ENCODE measurements around the gene KCNQ1.
A peak's percentile ranks its signal among the peaks of the same experiment; 100 is the strongest.

The KCNQ1 gene

DNA sequence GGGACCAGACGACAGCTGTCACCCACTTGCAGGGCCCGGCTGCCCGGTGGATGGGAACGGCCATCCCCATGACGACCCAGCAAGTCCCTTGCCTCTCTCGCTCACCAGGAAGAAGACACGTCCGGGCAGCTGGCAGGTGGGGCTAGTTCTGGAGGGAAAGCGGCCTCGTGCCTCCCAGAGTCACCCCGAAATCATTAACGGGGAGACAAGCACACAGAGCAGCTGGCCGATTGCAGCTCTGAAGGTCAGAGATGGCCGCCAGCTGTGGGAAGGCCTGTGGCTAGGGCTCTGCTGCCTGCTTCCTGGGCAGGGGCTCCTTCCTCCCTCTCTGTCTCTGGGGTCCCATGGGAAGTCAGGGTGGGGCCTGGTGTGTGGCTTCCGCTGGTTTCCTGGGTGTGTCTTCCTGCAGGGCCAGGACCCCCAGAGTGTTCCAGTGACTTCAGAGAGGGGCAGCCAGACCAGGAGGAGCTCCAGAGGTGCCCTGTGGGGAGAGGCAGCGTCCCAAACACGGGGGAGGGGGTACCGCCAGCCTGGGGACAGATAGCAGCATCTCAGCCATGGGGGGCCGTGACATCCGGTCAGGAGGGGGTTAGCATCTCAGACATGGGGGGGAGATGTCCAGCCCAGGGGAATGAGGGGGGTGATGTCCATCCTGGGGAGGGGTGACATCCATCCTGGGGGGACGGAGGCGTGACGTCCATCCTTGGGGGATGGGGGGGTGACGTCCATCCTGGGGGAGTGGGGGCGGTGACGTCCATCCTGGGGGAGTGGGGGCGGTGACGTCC, 114.9 kb downstream of the KCNQ1 start:
- TF ChIP-seq POLR2A (IDR thresholded peaks at IDR 0.05; ENCODE audit: low read length): no peak
- TF ChIP-seq GATA1 (IDR thresholded peaks at IDR 0.05; ENCODE audit: low read depth, low read length): no peak
- DNase-seq: no peak

DNA sequence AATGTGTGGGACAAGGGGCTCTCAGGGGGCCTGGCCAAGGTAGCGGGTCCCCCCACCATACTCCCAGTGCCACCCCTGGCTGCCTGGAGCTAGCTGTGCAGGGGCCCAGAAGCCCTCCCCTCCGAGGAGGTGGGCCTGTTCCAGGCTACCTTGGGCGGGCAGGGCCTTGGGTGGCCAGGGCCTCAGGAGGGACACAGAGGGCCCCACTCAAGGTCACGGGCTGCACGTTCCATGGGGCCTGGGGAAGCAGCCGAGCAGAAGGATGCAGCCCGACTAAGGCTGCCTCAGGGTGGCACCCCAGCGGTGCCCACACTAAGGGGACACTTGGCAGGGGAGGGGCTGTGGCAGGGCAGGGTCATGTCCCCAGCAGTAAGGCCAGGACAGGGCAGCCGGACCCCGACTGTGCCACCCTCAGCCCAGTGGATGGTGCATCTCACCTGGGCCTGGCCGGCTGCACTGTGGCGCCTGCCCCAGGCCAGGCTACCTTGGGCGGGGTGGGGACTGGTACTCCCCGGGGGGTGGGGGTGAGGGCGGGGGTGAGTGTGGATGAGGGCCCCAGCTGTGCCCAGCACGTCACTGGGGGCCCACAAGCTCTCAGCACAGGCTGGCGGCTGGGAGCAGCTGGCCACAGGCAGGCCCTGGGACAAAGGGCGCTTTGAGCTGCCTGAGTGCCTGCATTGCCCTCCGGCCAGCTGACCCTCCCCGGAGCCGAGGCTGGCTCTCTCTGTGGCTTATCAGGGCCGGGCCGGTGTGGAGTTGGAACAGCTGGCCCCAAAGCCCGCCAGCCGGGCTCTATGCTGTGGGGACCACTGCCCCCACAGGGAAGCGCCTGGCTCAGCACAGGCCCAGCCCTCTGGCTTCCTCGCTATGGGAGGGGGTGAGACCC, 117.1 kb downstream of the KCNQ1 start:
- DNase-seq: no peak
- no peak for TF ChIP-seq GATA1 (IDR thresholded peaks at IDR 0.05; ENCODE audit: low read depth, low read length)
- no peak for TF ChIP-seq POLR2A (IDR thresholded peaks at IDR 0.05; ENCODE audit: low read length)

DNA sequence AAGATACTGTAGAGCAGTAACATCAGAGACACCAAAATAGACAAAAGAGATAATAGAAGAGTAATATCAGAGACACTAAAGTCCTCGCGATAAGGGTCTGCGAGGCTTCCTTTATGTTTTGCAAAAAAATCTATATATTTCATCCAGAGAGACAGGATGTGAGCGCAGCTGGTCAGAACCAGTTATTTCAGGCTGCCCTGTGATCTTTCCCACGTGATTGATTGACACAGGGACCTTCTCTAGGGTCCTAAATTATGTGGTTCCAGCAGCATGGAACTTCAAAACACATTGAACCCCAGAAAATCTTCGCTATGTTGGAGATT, 118.0 kb downstream of the KCNQ1 start:
- DNase-seq: no peak
- no peak for TF ChIP-seq POLR2A (IDR thresholded peaks at IDR 0.05; ENCODE audit: low read length)

DNA sequence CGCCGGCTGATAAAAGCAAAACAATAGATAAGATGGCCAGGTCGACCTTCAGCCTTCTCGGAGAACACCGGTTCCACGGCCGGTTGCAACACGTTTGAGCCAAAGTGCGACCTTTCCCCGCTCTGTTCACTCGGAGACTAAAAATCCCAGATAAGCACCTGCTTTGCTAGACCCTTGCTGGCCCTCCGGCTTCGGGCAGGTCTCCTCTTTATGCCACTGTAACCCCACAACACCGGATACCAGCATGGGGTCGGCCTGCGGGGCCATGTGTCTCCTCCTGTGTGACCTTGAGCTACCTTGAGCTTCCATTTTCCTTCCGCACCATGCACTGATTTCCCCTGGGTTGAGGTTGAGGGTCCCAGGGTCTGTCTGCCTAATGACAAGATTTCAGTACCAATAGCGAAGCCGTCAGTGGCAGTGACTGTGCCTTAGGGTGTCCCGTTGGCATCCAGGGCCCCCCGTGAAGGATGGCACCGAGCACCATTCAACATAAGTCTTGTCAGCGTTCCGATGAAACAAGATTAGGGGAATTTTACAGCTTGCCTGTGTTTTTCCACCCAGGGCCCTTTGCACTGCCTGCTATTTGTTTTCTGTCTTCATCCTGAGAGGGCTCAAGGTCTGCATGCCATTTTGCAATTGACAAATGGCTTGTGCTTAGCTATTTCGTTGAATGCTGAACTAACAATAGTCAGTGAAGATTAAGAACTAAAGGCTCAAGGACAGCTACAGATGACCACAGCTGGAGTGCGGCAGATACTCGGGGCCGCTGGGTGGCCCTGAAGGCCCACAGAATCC, 118.6 kb downstream of the KCNQ1 start:
- no peak for DNase-seq
- no peak for TF ChIP-seq POLR2A (IDR thresholded peaks at IDR 0.05; ENCODE audit: low read length)
- TF ChIP-seq GATA1 (IDR thresholded peaks at IDR 0.05; ENCODE audit: low read depth, low read length): no peak

DNA sequence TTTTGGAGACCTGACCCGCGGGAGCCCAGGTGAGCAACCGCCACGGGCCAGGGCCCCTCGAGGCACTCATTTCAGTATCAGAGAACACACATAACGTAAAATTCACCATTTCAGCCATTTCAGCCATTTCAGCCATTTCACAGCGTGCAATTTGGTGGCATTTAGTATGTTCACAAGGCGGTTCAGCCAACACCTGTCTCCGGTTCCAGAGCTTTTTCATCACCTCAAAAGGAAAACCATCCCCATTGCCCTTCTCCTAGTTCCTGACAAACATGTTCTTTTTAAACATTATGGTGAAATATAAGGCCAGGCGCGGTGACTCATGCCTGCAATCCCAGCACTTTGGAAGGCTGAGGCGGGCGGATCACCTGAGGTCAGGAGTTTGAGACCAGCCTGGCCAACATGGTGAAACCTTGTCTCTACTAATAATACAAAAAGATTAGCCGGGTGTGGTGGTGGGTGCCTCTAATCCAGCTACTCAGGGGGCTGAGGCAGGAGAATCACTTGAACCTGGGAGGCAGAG, 119.3 kb downstream of the KCNQ1 start:
- no peak for DNase-seq

DNA sequence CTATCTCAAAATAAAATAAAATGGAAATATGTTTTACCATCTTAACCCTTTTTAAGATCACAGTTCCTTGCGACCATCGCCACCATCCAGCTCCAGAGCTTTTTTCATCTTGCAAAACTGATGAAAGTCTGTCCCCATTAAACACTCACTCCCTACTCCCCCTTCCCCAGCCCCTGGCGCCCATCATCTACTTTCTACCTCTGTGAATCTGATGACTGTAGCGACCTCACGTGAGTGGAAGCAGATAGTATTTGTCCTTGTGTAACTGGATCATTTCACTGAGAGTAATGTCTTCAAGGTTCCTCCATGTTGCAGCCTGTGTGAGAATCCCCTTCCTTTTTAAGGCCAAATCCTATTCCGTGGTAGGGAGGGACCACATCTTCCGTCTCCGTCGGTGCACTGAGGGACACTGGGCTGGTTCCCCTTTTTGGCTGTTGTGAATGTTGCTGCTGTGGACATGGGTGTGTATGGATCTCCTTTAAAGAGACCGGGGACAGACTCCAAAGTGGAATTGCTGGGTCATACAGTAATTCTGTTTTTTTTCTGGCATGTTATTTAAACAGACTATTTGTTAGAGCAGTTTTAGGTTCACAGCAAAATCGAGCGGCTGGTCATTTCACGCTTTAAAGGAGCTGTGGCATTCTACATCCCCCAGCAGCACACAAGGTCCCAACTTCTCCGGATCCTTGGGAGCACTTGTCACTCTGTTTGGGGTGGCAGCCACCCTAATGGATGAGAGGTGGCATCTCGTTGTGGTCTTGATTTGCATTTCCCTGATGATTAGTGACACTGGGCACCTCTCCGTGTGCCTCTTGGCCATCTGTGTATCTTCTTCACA, 120.0 kb downstream of the KCNQ1 start:
- TF ChIP-seq GATA1 (IDR thresholded peaks at IDR 0.05; ENCODE audit: low read depth, low read length) (no peak), POLR2A (IDR thresholded peaks at IDR 0.05; ENCODE audit: low read length) (no peak)
- DNase-seq: no peak

More for the DNA sequence above, 119.3 kb downstream of the KCNQ1 start:
- no peak for TF ChIP-seq GATA1 (IDR thresholded peaks at IDR 0.05; ENCODE audit: low read depth, low read length)
- TF ChIP-seq POLR2A (IDR thresholded peaks at IDR 0.05; ENCODE audit: low read length): no peak

DNA sequence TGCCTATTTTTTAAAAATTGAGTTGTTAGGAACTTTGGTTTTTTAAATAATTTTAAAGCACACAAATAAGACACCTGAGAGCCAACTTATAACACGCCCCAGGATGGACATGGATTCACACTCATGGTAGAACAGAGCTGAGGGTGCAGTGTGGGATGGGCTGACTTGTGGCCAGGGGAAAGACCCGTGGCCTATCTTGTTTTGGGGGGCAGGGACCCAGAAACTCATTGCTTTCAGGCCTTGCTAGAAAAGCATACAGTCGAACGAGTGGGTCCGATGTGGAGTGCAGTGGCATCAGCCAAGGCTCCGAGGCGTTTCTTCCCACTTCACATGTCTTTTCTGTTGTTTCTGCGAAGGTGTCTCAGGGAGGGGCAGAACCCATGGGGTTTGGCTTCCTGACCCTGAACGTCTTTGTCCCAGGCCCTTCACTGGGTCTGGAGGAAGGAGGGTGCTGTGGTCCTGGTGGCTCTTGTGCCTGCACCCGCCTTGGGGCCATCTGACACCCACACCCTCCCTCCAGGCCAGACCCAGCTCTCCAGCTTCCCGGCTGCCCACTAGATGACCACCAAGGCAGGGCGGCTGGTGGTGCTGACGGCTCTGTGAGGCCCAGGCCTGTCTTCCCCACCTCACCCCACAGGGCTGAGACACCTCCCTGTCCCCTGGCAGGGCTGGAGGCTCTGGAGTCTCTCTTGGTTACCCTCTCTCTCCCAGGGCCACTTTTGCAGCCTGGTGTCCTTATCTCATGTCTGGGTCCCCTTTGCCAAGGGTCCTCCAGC, 120.8 kb downstream of the KCNQ1 start:
- DNase-seq: no peak

DNA sequence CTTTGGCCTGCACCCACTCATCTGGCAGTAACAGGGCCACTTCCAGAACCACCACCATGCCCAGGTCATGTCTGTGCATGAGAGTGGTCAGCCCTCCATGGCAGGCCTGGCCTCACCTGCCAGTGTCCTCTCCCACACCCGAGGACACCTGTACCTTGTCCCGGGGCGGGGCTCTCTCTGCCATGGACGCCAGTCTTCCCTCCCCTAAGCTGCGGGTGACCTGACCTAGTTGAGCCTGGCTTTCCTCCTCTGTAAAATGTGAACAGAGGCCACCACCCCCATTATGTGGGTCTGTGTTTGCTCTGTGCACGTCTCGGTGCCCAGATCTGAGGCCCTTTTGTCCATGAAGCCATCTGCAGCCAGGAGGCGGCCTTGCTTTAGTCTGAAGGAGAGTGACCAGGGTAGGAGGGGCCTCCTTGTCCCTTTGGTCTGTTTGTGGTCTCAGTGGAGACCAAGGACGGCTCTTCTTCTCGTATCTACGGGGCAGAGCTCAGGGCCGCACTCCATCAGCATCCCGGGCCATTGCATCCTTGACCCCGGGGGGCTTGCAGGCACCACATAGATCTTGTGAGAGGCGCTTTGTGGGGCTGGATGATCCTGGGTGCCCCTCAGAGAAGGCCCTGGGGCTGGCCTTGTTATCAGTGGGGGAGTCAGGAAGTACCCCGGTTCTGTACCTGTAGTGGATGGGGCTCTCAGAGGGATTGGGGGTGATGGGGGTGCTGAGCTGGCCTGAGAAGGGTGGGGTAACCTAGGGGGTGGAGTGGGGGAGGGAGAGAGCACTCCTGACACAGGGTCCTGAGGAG, 121.6 kb downstream of the KCNQ1 start:
- peak in 1 of 2 experiments; percentile 9 for DNase-seq
- TF ChIP-seq GATA1 (IDR thresholded peaks at IDR 0.05; ENCODE audit: low read depth, low read length) (no peak), POLR2A (IDR thresholded peaks at IDR 0.05; ENCODE audit: low read length) (no peak)

More for the DNA sequence above, 120.8 kb downstream of the KCNQ1 start:
- TF ChIP-seq POLR2A (IDR thresholded peaks at IDR 0.05; ENCODE audit: low read length) (no peak), GATA1 (IDR thresholded peaks at IDR 0.05; ENCODE audit: low read depth, low read length) (no peak)

DNA sequence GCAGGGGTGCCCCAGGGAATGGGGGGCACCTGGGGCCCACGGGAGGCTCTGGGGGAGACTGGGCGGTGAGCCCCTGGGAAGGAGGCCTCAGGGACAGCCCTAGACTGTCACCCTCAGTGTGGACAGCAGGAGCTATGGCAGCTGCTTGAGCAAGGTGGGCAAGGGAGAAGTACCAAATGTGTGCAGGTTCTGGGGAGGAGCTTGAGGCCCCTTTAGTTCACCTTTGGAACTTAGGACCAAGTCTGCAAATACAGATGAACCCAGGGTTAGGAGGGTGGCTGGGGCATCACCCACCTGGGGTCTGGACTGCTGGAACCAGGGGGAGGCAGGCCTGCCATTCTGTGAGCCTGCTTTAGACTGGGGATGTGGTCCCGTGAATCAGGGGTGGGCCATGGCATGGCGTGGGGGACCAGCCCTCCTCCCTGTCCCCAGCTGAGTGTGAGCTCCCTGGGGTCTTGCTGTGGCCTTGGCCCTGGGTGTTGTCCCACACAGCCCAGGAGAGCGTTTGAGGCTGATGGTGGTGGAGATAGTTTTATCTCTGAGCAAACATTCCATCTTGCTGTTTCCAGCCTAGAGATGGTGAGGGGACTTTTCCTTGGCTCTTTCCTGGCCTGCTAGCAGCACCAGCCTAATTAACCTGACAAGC, 122.3 kb downstream of the KCNQ1 start:
- no peak for TF ChIP-seq POLR2A (IDR thresholded peaks at IDR 0.05; ENCODE audit: low read length)
- no peak for TF ChIP-seq GATA1 (IDR thresholded peaks at IDR 0.05; ENCODE audit: low read depth, low read length)
- DNase-seq: no peak

DNA sequence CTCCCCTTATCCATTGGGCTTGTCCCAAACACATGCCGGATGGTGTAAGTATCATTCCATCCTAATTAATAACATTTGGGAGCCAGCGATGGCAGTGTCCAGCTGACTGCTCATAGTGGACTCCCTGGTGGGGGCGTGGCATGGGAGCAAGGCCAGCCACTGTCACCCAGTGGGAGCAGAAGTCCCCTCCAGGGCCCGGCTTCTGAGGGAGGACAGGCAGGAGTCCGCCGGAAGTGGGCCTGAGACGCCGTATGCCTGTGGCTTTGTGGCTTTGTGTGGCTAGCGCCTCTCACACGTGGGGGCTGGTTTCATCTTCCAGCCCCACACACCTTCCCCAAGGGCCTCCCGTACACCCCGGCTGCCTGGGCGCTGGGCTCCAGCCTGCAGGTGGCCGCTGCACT, 124.5 kb downstream of the KCNQ1 start:
- no peak for TF ChIP-seq POLR2A (IDR thresholded peaks at IDR 0.05; ENCODE audit: low read length)
- no peak for TF ChIP-seq GATA1 (IDR thresholded peaks at IDR 0.05; ENCODE audit: low read depth, low read length)
- no peak for DNase-seq

DNA sequence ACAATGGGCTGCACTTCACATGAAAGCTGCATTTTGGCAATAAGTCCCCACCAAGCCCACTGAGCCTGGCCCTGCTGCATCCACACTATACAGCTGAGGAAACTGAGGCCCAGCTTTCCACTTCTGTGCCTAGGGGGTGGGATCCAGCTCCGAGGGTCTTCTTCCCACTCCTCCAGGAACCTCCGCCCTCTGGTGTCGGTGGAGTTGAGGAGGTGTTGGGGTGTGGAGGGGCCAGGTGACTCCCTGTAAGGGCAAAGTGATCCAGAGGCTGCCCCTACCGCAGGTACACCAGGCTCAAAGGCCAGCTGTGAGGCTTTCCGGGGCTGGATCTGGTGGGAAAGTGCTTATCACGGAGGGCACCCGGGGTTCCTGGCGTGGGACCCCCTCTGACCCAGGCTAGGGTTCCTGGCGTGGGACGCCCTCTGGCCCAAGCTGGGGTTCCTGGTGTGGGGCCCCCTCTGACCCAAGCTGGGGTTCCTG, 125.0 kb downstream of the KCNQ1 start:
- TF ChIP-seq GATA1 (IDR thresholded peaks at IDR 0.05; ENCODE audit: low read depth, low read length) (no peak), POLR2A (IDR thresholded peaks at IDR 0.05; ENCODE audit: low read length) (no peak)
- no peak for DNase-seq
